GM12878 (cell line): Measurements from ENCODE around the gene BCAP29. TPM values are rescaled to one million over a fixed set of nuclear protein-coding genes. Genes with fewer than 3 reads are reported as not detected.

Experiments
- ASH2L ChIP-seq: fragments of 300-600, 200-600 bp; sonication (generic); IDR thresholded peaks from 2 replicates; pipeline ENCODE4 v1.6.1; 2017; ENCODE audit warnings: low read depth, mild to moderate bottlenecking, borderline replicate concordance
- CBFB ChIP-seq: IDR thresholded peaks from 2 replicates; pipeline ENCODE4 v1.6.1; 2016; ENCODE audit warnings: antibody characterized with exemption, low read depth
- CBX3 ChIP-seq: fragments of 200-600 bp; sonication (generic); IDR thresholded peaks from 2 replicates; pipeline ENCODE4 v1.6.1; 2016; ENCODE audit warnings: low read depth, borderline replicate concordance
- CREM ChIP-seq: IDR thresholded peaks from 2 replicates; pipeline ENCODE4 v1.6.1; 2014; ENCODE audit warnings: antibody characterized with exemption, low read depth
- E2F8 ChIP-seq: fragments of 450-650 bp; IDR thresholded peaks from 2 replicates; pipeline ENCODE4 v1.6.1; 2018; ENCODE audit warnings: mild to moderate bottlenecking, low read depth, moderate library complexity; ENCODE audit not compliant: partially characterized antibody
- HSF1 ChIP-seq: fragments of 150-350 bp; IDR thresholded peaks from 2 replicates; pipeline ENCODE4 v1.6.1; 2014; ENCODE audit warnings: mild to moderate bottlenecking, low read depth, low read length
- MXI1 ChIP-seq: fragments of 150-350 bp; IDR thresholded peaks from 2 replicates; pipeline ENCODE4 v1.6.1; 2011; ENCODE audit warnings: low read depth, mild to moderate bottlenecking, inconsistent platforms, low read length, improper control_type of control experiment
- NKRF ChIP-seq: fragments of 450-650 bp; conservative IDR thresholded peaks from 2 replicates; pipeline ENCODE4 v1.6.1; 2017; ENCODE audit warnings: mild to moderate bottlenecking, moderate library complexity
- SKIL ChIP-seq: fragments of 450-650 bp; IDR thresholded peaks from 2 replicates; pipeline ENCODE4 v1.6.1; 2017; ENCODE audit warnings: mild to moderate bottlenecking, low read depth, inconsistent platforms; ENCODE audit not compliant: poor library complexity, severe bottlenecking
- SRF ChIP-seq, 2 experiments: IDR thresholded peaks; 2 replicates each; pipeline ENCODE4 v1.6.1; 2011; ENCODE audit warnings: low read depth in 2 of 2, low read length in 2 of 2, mild to moderate bottlenecking in 1 of 2, moderate library complexity in 1 of 2
- STAT1 ChIP-seq: fragments of 450-650 bp; conservative IDR thresholded peaks from 2 replicates; pipeline ENCODE4 v1.6.1; 2014; ENCODE audit warnings: antibody characterized with exemption, mild to moderate bottlenecking
- TAF1 ChIP-seq: IDR thresholded peaks from 2 replicates; pipeline ENCODE4 v1.6.1; 2011; ENCODE audit warnings: mild to moderate bottlenecking, low read depth, low read length, borderline replicate concordance
- ZNF207 ChIP-seq: fragments of 450-650 bp; IDR thresholded peaks from 2 replicates; pipeline ENCODE4 v1.6.1; 2014; ENCODE audit warnings: antibody characterized with exemption, mild to moderate bottlenecking, borderline replicate concordance
- ZNF592 ChIP-seq: fragments of 450-650 bp; IDR thresholded peaks from 2 replicates; pipeline ENCODE4 v1.6.1; 2017; ENCODE audit warnings: mild to moderate bottlenecking, moderate library complexity
- ZZZ3 ChIP-seq: IDR thresholded peaks from 2 replicates; pipeline ENCODE4 v1.6.1; 2011; ENCODE audit warnings: low read depth; ENCODE audit not compliant: control insufficient read depth, insufficient read length
- polyA plus RNA-seq, 11 experiments: library from polyadenylated mRNA; depleted of rRNA in 4 of 11; unstranded in 6 of 11; stranded (reverse) in 5 of 11; fragments of >200 nt; fragmentation: Nextera tagmentation in 4 of 11; fragmentation: Illumina TruSeq in 1 of 11; extraction: Ambion mirVana in 4 of 11; extraction: Trizol in 1 of 11; gene quantifications; 1 replicate in 1 of 11; 2 replicates in 10 of 11; pipeline versions ENCODE4 v1.2.1 to v1.2.3, GENCODE V29; 2011 to 2016; ENCODE audit warnings: inconsistent platforms in 2 of 11, missing spikeins in 2 of 11, low read depth in 1 of 11
- total RNA-seq, 4 experiments: library from RNA; depleted of rRNA in 3 of 4; stranded (reverse); fragments of >200 nt in 3 of 4; fragmentation: Illumina TruSeq in 1 of 4; extraction: Trizol in 1 of 4; gene quantifications; 2 replicates each; pipeline versions ENCODE4 v1.2.1 to v1.2.3, GENCODE V29; 2013 to 2021

BCAP29 gene
- total and polyA plus RNA-seq, 10 of the 15 experiments (the other 5 are each of a cell fraction or from before 2014, with no cell fraction given) = 26.5 to 58.5 (median 34.8) TPM

- peak in 1 of 2 experiments; percentile 81; a peak in 2 of 4 replicates for TF ChIP-seq SRF (IDR thresholded peaks at IDR 0.05; ENCODE audit: low read depth in 2 of 2, low read length in 2 of 2)
- TF ChIP-seq E2F8 = no peak
- no peak for TF ChIP-seq ZNF207
- TF ChIP-seq MXI1 = peak; percentile 75; the same call in 1 of the 2 replicates
- no peak for TF ChIP-seq HSF1
- 0 out of 2 replicates have a peak, but pooled peaks have one; percentile 69 for TF ChIP-seq ASH2L
- peak; percentile 92 for TF ChIP-seq NKRF
- no peak for TF ChIP-seq CBX3
- peak; percentile 70 for TF ChIP-seq CBFB
- peak; percentile 73 for TF ChIP-seq TAF1
- TF ChIP-seq CREM = peak; percentile 98
- no peak for TF ChIP-seq ZZZ3
- TF ChIP-seq SKIL = no peak
- TF ChIP-seq STAT1 = no peak; the same call in 1 of the 2 replicates
- TF ChIP-seq ZNF592 = no peak
Measured at GRCh38 chr7:107563775-107564552, 16.1 kb upstream of the BCAP29 start, which contains the start of the genes COG5 and DUS4L (continued).
